GM12878 (cell line): Measurements from ENCODE around the gene NUDT6. TPM values are rescaled to one million over a fixed set of nuclear protein-coding genes. Genes with fewer than 3 reads are reported as not detected.
"Not testable (repeated sequence)": the region's sequence is repeated elsewhere in the genome, so short reads cannot be mapped to it uniquely, and the experiment has no call there.

Experiments used
- ATAC-seq: fragments of 200-7000 bp; cut with Tn5 transposase; 3 replicates; pipeline ENCODE4 v1.9.1; 2020; ENCODE audit warnings: mild to moderate bottlenecking, moderate library complexity
- BruUV-seq: library from RNA; stranded (reverse); fragments of 400-500 nt; replicated peaks from 2 replicates; lab custom pipeline; 2021; lab: Mats Ljungman, UMichigan
- CTCF ChIA-PET: fragments of 300-600 bp; sonication (Branson Sonifier 250); formaldehyde crosslinking; extraction: SDS; loops from one replicate; lab custom pipeline; 2021; ENCODE audit warnings: inconsistent platforms; lab: Yijun Ruan, JAX
- POLR2A ChIA-PET: fragments of 350-600 bp; formaldehyde crosslinking; extraction: SDS; loops from one replicate; lab custom pipeline; 2021; ENCODE audit warnings: inconsistent platforms; lab: Charles Lee
- RAD21 ChIA-PET: fragments of 300-600 bp; sonication (Branson Sonifier 250); formaldehyde crosslinking; loops from one replicate; lab custom pipeline; 2023; ENCODE audit warnings: antibody characterized with exemption; ENCODE audit not compliant: unreplicated experiment; lab: Charles Lee
- SMC1A ChIA-PET: fragments of 300-600 bp; sonication (Branson Sonifier 250); formaldehyde crosslinking; loops from one replicate; lab custom pipeline; 2023; ENCODE audit not compliant: unreplicated experiment, uncharacterized antibody; lab: Charles Lee
- DNase-seq: peaks from one replicate; pipeline ENCODE4 v3.0.0-alpha.2; 2011; ENCODE audit warnings: low read depth, low spot score
- FAIRE-seq: peaks from 3 replicates; lab custom pipeline; 2011; peaks lifted over from hg19 to GRCh38; lab: Jason Lieb, UNC
- H2AFZ ChIP-seq: 2 replicates; pipeline ENCODE4 v1.6.0; 2011; ENCODE audit warnings: low read depth, low read length, control low read depth; ENCODE audit not compliant: control insufficient read depth
- H3K27ac ChIP-seq: 2 replicates; pipeline ENCODE4 v1.5.1; 2011; ENCODE audit warnings: control low read depth; ENCODE audit not compliant: control insufficient read depth, insufficient read depth
- H3K27me3 ChIP-seq, 2 experiments: replicated peaks in 1 of 2; 2 replicates each; pipeline versions ENCODE4 v1.6.0 to v1.6.1; 2011; ENCODE audit warnings: low read length in 1 of 2; ENCODE audit not compliant: control insufficient read depth in 2 of 2, insufficient read depth in 2 of 2
- H3K36me3 ChIP-seq, 2 experiments: 2 replicates each; pipeline ENCODE4 v1.5.1; 2011; ENCODE audit warnings: low read length in 1 of 2; ENCODE audit not compliant: control insufficient read depth in 2 of 2, insufficient read depth in 2 of 2
- H3K4me1 ChIP-seq: 2 replicates; pipeline ENCODE4 v1.6.1; 2011; ENCODE audit warnings: mild to moderate bottlenecking, low read length, moderate library complexity, mixed read lengths; ENCODE audit not compliant: control insufficient read depth, insufficient read depth
- H3K4me2 ChIP-seq: 2 replicates; pipeline ENCODE4 v1.6.0; 2011; ENCODE audit warnings: control low read depth; ENCODE audit not compliant: control insufficient read depth, insufficient read depth
- H3K4me3 ChIP-seq: fragments of 200-600 bp; sonication (generic); 2 replicates; pipeline ENCODE4 v1.5.1; 2016
- H3K79me2 ChIP-seq: 2 replicates; pipeline ENCODE4 v1.6.0; 2011; ENCODE audit warnings: low read length; ENCODE audit not compliant: control insufficient read depth, insufficient read depth
- H3K9ac ChIP-seq: 2 replicates; pipeline ENCODE4 v1.8.0; 2011; ENCODE audit warnings: low read length, control low read depth, mixed read lengths; ENCODE audit not compliant: control insufficient read depth, insufficient read depth
- H3K9me3 ChIP-seq: replicated peaks from 3 replicates; pipeline ENCODE4 v1.5.1; 2011; ENCODE audit warnings: mild to moderate bottlenecking, low read length; ENCODE audit not compliant: control insufficient read depth, insufficient read depth
- H4K20me1 ChIP-seq: 2 replicates; pipeline ENCODE4 v1.6.0; 2011; ENCODE audit not compliant: control insufficient read depth, insufficient read depth
- FOS ChIP-seq: IDR thresholded peaks from 3 replicates; pipeline ENCODE4 v1.6.1; 2011; ENCODE audit warnings: borderline replicate concordance; ENCODE audit not compliant: insufficient read length; ENCODE audit errors: extremely low read depth
- WGBS: methylation state at CpG from one replicate; pipeline ENCODE4 v1.1.6; 2016; ENCODE audit warnings: low lambda C conversion rate; ENCODE audit not compliant: insufficient replicate concordance, insufficient coverage; ENCODE audit errors: missing lambda C conversion rate; 5-methylcytosine and 5-hydroxymethylcytosine counted together
- in situ Hi-C: fragments of 300-500 bp; cut with MboI; formaldehyde crosslinking; loops from 9 replicates; pipeline ENCODE4 v1.14.3; 2018; ENCODE audit warnings: mixed read lengths
- intact Hi-C: fragments of 100-400 bp; cut with micrococcal nuclease; formaldehyde crosslinking; loops from one replicate; pipeline ENCODE4 v1.14.2; 2022; ENCODE audit not compliant: unreplicated experiment
- polyA plus RNA-seq, 11 experiments: library from polyadenylated mRNA; depleted of rRNA in 4 of 11; unstranded in 6 of 11; stranded (reverse) in 5 of 11; fragments of >200 nt; fragmentation: Nextera tagmentation in 4 of 11; fragmentation: Illumina TruSeq in 1 of 11; extraction: Ambion mirVana in 4 of 11; extraction: Trizol in 1 of 11; gene quantifications; 1 replicate in 1 of 11; 2 replicates in 10 of 11; pipeline versions ENCODE4 v1.2.1 to v1.2.3, GENCODE V29; 2011 to 2016; ENCODE audit warnings: inconsistent platforms in 2 of 11, missing spikeins in 2 of 11, low read depth in 1 of 11
- total RNA-seq, 4 experiments: library from RNA; depleted of rRNA in 3 of 4; stranded (reverse); fragments of >200 nt in 3 of 4; fragmentation: Illumina TruSeq in 1 of 4; extraction: Trizol in 1 of 4; gene quantifications; 2 replicates each; pipeline versions ENCODE4 v1.2.1 to v1.2.3, GENCODE V29; 2013 to 2021
- TF ChIP-seq, protein P1 (sequence below): IDR thresholded peaks from 2 replicates; pipeline ENCODE4 v1.6.1; 2012; ENCODE audit warnings: mild to moderate bottlenecking, low read depth, low read length
- TF ChIP-seq, protein P2 (sequence below): fragments of 450-650 bp; IDR thresholded peaks from 2 replicates; pipeline ENCODE4 v1.6.1; 2016; ENCODE audit warnings: mild to moderate bottlenecking

NUDT6 gene
- total and polyA plus RNA-seq, 10 of the 15 experiments (the other 5 are each of a cell fraction or from before 2014, with no cell fraction given), result 3.9 to 12.4 (median 6.8) TPM

DNA sequence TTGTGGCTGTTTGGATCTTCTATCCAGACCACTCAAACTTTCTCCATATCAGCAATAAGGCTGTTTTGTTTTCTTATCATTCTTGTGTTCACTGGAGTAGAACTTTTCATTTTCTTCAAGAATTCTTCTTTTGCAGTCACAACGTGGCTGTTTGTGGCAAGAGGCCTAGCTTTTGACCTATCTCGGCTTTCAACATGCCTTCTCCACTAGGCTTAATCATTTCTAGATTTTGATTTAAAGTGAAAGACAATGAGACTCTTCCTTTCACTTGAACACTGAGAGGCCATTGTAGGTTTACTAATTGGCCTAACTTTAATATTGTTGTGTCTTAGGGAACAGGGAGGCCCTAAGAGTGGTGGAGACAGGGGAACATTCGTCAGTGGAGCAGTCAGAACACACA, 76.6 kb downstream of the NUDT6 start (continued):
- TF ChIP-seq, protein P1, sequence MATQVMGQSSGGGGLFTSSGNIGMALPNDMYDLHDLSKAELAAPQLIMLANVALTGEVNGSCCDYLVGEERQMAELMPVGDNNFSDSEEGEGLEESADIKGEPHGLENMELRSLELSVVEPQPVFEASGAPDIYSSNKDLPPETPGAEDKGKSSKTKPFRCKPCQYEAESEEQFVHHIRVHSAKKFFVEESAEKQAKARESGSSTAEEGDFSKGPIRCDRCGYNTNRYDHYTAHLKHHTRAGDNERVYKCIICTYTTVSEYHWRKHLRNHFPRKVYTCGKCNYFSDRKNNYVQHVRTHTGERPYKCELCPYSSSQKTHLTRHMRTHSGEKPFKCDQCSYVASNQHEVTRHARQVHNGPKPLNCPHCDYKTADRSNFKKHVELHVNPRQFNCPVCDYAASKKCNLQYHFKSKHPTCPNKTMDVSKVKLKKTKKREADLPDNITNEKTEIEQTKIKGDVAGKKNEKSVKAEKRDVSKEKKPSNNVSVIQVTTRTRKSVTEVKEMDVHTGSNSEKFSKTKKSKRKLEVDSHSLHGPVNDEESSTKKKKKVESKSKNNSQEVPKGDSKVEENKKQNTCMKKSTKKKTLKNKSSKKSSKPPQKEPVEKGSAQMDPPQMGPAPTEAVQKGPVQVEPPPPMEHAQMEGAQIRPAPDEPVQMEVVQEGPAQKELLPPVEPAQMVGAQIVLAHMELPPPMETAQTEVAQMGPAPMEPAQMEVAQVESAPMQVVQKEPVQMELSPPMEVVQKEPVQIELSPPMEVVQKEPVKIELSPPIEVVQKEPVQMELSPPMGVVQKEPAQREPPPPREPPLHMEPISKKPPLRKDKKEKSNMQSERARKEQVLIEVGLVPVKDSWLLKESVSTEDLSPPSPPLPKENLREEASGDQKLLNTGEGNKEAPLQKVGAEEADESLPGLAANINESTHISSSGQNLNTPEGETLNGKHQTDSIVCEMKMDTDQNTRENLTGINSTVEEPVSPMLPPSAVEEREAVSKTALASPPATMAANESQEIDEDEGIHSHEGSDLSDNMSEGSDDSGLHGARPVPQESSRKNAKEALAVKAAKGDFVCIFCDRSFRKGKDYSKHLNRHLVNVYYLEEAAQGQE, result no peak

- intact Hi-C loops, result no loop called here
- Histone ChIP-seq H3K9me3 (no peaks in the 10 kb centered on the region; the same call in 2 of the 3 replicates), H3K36me3 (no peaks in the 10 kb centered on the region), H2AFZ (no peak overlapping the region)
- POLR2A ChIA-PET, result no interaction called here
- TF ChIP-seq, protein P2, sequence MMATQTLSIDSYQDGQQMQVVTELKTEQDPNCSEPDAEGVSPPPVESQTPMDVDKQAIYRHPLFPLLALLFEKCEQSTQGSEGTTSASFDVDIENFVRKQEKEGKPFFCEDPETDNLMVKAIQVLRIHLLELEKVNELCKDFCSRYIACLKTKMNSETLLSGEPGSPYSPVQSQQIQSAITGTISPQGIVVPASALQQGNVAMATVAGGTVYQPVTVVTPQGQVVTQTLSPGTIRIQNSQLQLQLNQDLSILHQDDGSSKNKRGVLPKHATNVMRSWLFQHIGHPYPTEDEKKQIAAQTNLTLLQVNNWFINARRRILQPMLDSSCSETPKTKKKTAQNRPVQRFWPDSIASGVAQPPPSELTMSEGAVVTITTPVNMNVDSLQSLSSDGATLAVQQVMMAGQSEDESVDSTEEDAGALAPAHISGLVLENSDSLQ, result no peak
- TF ChIP-seq FOS, result no peak
- TF ChIP-seq, all 136 proteins: peak for 0
- WGBS, result 67% methylated on average over 3 of the region's 3 CpGs
- DNase-seq (no peak), FAIRE-seq (peak; percentile 7), ATAC-seq (no peak)
- 0 out of 2 replicates have a peak, but pooled peaks cover 2% of the 10 kb centered on the region for H3K4me1 ChIP-seq
- H4K20me1 ChIP-seq, result no peaks in the 10 kb centered on the region
- H3K27ac ChIP-seq, result no peak overlapping the region
- RAD21 ChIA-PET, result no interaction called here
- SMC1A ChIA-PET, result interaction anchor here (0.9 to 1.8 kb wide), 3 partner anchors 12 to 68 kb away, joined by 3 to 4 read pairs (median 4); no protein-coding TSS in a partner anchor
- no peaks in the 10 kb centered on the region; a peak in 2 of 4 replicates for H3K27me3 ChIP-seq
- CTCF ChIA-PET, result interaction anchor here (0.6 to 0.9 kb wide), 2 partner anchors 89 to 1626 kb away, joined by 3 read pairs; no protein-coding TSS in a partner anchor
- no peak overlapping the region for H3K4me3 ChIP-seq
- in situ Hi-C loops, result no loop called here
- no peaks in the 10 kb centered on the region for H3K79me2 ChIP-seq
- H3K9ac ChIP-seq, result no peak overlapping the region
- BruUV-seq, result no TSS peak
- no peak overlapping the region for H3K4me2 ChIP-seq
Observed at GRCh38 chr4:122845066-122845465, 77.3 kb downstream of the NUDT6 start.

DNA sequence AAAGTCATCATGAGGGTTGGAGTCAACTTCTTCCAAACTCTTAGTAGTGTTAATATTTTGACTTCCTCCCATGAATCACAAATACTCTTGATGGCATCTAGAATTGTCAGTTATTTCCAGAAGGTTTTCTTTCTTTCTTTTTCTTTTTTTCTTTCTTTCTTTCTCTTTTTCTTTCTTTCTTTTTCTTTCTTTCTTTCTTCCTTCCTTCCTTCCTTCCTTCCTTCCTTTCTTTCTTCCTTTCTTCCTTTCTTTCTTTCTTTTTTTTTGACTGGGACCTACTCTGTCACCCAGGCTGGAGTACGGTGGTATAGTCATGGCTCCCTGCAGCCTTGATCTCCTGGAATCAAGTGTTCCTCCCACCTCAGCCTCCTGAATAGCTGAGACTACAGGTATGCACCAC, 78.0 kb downstream of the NUDT6 start:
- H3K36me3 ChIP-seq, RAD21 ChIA-PET, FAIRE-seq, BruUV-seq, H4K20me1 ChIP-seq, H2AFZ ChIP-seq, H3K27me3 ChIP-seq, intact Hi-C loops, H3K4me1 ChIP-seq, POLR2A ChIA-PET, H3K9ac ChIP-seq, H3K27ac ChIP-seq, in situ Hi-C loops, H3K4me3 ChIP-seq, H3K79me2 ChIP-seq, DNase-seq, H3K4me2 ChIP-seq, ATAC-seq, H3K9me3 ChIP-seq: not testable (repeated sequence)
- WGBS, result 56% methylated on average over 1 of the region's 1 CpG
- ChIA-PET CTCF (interaction anchor here (0.9 kb wide), 1 partner anchor 1625 kb away, joined by 3 read pairs; no protein-coding TSS in a partner anchor), SMC1A (interaction anchor here (1.8 kb wide), 1 partner anchor 18 kb away, joined by 4 read pairs; no protein-coding TSS in a partner anchor)
